Caco-2 (cell line): Measurements from ENCODE around the gene INTS7. TPM values are rescaled to one million over a fixed set of nuclear protein-coding genes. Genes with fewer than 3 reads are reported as not detected.

Experiments
- BruUV-seq: library from RNA; stranded (reverse); fragments of 400-500 nt; replicated peaks from 2 replicates; lab custom pipeline; 2021; lab: Mats Ljungman, UMichigan
- CTCF ChIA-PET: fragments of 300-600 bp; sonication (Branson Sonifier 250); formaldehyde crosslinking; loops from one replicate; lab custom pipeline; 2022; ENCODE audit warnings: antibody characterized with exemption; lab: Charles Lee
- POLR2A ChIA-PET: fragments of 300-600 bp; sonication (Branson Sonifier 250); formaldehyde crosslinking; loops from one replicate; lab custom pipeline; 2022; ENCODE audit warnings: antibody characterized with exemption; lab: Charles Lee
- DNase-seq, 2 experiments: peaks; one replicate each; pipeline versions ENCODE4 v3.0.0 to v3.0.0-alpha.2; 2020 to 2022
- H3K27me3 ChIP-seq: replicated peaks from 2 replicates; pipeline ENCODE4 v1.6.0; 2011; ENCODE audit warnings: low read length; ENCODE audit not compliant: control insufficient read depth, insufficient read depth
- H3K36me3 ChIP-seq: 2 replicates; pipeline ENCODE4 v1.5.1; 2011; ENCODE audit warnings: low read length; ENCODE audit not compliant: control insufficient read depth, insufficient read depth
- H3K4me1 ChIP-seq: fragments of 250-450 bp; sonication (Bioruptor Pico); 2 replicates; pipeline ENCODE4 v1.5.1; 2020; ENCODE audit warnings: mild to moderate bottlenecking
- H3K4me3 ChIP-seq: 2 replicates; pipeline ENCODE4 v1.5.1; 2011; ENCODE audit warnings: low read depth, mild to moderate bottlenecking, control low read depth, low read length
- H3K9me3 ChIP-seq: fragments of 250-450 bp; sonication (Bioruptor Pico); 2 replicates; pipeline ENCODE4 v1.5.1; 2020; ENCODE audit warnings: mild to moderate bottlenecking, moderate library complexity
- H3K27ac Mint-ChIP-seq: one replicate; pipeline ENCODE4 v1.8.0; 2022; ENCODE audit warnings: mixed read lengths; ENCODE audit not compliant: unreplicated experiment
- H3K27me3 Mint-ChIP-seq: one replicate; pipeline ENCODE4 v1.8.0; 2022; ENCODE audit warnings: mixed read lengths; ENCODE audit not compliant: insufficient read depth, unreplicated experiment
- H3K36me3 Mint-ChIP-seq: one replicate; pipeline ENCODE4 v1.8.0; 2022; ENCODE audit warnings: mild to moderate bottlenecking, mixed read lengths; ENCODE audit not compliant: insufficient read depth, unreplicated experiment
- H3K4me1 Mint-ChIP-seq: one replicate; pipeline ENCODE4 v1.8.0; 2022; ENCODE audit warnings: low read depth, mixed read lengths; ENCODE audit not compliant: unreplicated experiment
- H3K4me3 Mint-ChIP-seq: one replicate; pipeline ENCODE4 v1.8.0; 2022; ENCODE audit warnings: mild to moderate bottlenecking, moderate library complexity, mixed read lengths; ENCODE audit not compliant: unreplicated experiment
- H3K9me3 Mint-ChIP-seq: one replicate; pipeline ENCODE4 v1.8.0; 2022; ENCODE audit warnings: mixed read lengths; ENCODE audit not compliant: unreplicated experiment
- intact Hi-C: fragments of 100-400 bp; cut with micrococcal nuclease; formaldehyde crosslinking; loops from one replicate; pipeline ENCODE4 v1.10.0; 2022; ENCODE audit not compliant: unreplicated experiment
- total RNA-seq: library from RNA; stranded (reverse); gene quantifications from 2 replicates; pipeline ENCODE4 v1.2.3, GENCODE V29; 2022
- TF ChIP-seq, protein P1 (sequence below), 2 experiments: fragments of 200-600 bp in 1 of 2; IDR thresholded peaks; 1 replicate in 1 of 2; 2 replicates in 1 of 2; pipeline versions ENCODE4 v1.5.1 to v1.8.0; 2011 to 2022; ENCODE audit warnings: antibody characterized with exemption in 1 of 2, control low read depth in 1 of 2, inconsistent platforms in 1 of 2, low read depth in 1 of 2, low read length in 1 of 2, mild to moderate bottlenecking in 1 of 2, moderate library complexity in 1 of 2; ENCODE audit not compliant: insufficient read depth in 1 of 2, severe bottlenecking in 1 of 2, unreplicated experiment in 1 of 2

Gene INTS7
- total RNA-seq, 1 experiment from 2014 or later, result 31.9 TPM

DNA sequence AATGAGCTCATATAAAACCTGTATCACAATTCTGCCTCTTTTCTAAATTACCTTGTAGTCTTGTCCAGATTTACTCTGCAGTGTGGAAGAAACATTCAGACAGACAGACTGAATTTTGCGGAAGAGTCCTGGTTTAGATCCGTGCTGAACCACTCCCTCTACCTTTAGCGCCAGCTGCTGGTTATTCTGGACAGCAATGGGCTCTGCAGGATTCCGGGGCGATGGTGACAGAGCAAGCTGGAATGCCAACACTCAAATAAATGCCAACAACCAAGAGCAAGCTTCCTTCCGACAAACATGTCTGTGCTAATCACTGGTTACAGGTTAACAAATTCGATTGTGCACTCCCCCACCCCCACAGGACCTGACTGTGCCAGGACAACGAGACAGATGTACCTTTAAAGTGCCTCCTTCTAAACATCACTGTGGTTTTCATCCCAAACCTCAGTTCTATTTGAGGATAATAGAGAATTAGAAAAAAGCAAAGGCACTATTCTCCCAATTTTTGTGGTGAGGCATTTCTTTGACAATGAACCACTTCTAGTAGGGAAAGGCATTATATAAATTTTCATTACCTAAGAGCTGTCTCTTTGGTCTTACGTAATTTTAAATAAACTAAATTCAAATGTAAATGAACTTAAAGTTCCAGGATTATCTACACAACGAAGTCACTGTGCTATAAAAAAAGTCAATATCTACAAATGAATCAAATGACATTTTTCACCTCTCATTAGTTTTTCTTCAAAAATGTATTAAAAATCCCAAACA is 90.4 kb downstream of the INTS7 start:
- Mint-ChIP-seq H3K27me3 (no peaks in the 10 kb centered on the region), H3K36me3 (peaks cover 10% of the 10 kb centered on the region), H3K4me3 (no peak overlapping the region), H3K9me3 (no peaks in the 10 kb centered on the region), H3K27ac (no peak overlapping the region), H3K4me1 (no peaks in the 10 kb centered on the region)
- H3K36me3 ChIP-seq, result no peaks in the 10 kb centered on the region
- H3K27me3 ChIP-seq, result no peaks in the 10 kb centered on the region
- peak; percentile 53 to 64 for DNase-seq
- intact Hi-C loops, result loop anchor here (1.0 kb wide), 2 partner anchors 17 to 265 kb away; no protein-coding TSS in a partner anchor
- no peak overlapping the region for H3K4me3 ChIP-seq
- H3K4me1 ChIP-seq, result no peaks in the 10 kb centered on the region
- BruUV-seq, result no TSS peak
- CTCF ChIA-PET, result interaction anchor here (1.0 to 1.6 kb wide), 4 partner anchors 90 to 266 kb away, joined by 3 to 12 read pairs (median 4); partner anchors contain the start of genes DTL and INTS7
- TF ChIP-seq, protein P1, sequence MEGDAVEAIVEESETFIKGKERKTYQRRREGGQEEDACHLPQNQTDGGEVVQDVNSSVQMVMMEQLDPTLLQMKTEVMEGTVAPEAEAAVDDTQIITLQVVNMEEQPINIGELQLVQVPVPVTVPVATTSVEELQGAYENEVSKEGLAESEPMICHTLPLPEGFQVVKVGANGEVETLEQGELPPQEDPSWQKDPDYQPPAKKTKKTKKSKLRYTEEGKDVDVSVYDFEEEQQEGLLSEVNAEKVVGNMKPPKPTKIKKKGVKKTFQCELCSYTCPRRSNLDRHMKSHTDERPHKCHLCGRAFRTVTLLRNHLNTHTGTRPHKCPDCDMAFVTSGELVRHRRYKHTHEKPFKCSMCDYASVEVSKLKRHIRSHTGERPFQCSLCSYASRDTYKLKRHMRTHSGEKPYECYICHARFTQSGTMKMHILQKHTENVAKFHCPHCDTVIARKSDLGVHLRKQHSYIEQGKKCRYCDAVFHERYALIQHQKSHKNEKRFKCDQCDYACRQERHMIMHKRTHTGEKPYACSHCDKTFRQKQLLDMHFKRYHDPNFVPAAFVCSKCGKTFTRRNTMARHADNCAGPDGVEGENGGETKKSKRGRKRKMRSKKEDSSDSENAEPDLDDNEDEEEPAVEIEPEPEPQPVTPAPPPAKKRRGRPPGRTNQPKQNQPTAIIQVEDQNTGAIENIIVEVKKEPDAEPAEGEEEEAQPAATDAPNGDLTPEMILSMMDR (IDR thresholded peaks at IDR 0.05; ENCODE audit: insufficient read depth in 1 of 2, low read depth in 1 of 2, low read length in 1 of 2, severe bottlenecking in 1 of 2, unreplicated experiment in 1 of 2), result peak; percentile 37 to 85
- POLR2A ChIA-PET, result interaction anchor here (1.0 kb wide), 1 partner anchor 91 kb away, joined by 4 read pairs; the partner anchor contains the start of gene DTL
- H3K9me3 ChIP-seq, result no peaks in the 10 kb centered on the region

DNA sequence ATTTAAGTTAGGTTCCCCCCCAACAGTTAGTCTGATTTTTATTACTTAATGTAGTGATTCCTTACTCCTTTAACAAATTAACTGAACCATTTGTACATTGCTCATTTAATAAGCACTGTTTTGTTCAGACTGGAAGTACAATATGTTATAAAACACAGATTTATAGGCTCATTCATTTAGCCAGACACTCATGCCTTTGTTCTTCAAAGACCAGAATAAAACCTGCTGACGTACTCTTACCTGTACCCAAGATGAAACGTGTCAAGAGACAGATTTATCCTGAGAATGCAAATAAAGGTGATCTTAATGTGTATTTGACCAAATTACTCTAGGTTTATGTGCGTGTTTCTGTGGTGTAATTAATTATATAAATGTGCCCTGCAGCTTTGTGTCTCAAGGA is 92.8 kb downstream of the INTS7 start:
- no peak overlapping the region for H3K4me3 Mint-ChIP-seq
- Histone ChIP-seq H3K4me1 (no peaks in the 10 kb centered on the region), H3K36me3 (no peaks in the 10 kb centered on the region), H3K9me3 (no peaks in the 10 kb centered on the region), H3K27me3 (no peaks in the 10 kb centered on the region), H3K4me3 (no peak overlapping the region)
- ChIA-PET POLR2A (no interaction called here), CTCF (no interaction called here)
- TF ChIP-seq, protein P1 (IDR thresholded peaks at IDR 0.05; ENCODE audit: insufficient read depth in 1 of 2, low read depth in 1 of 2, low read length in 1 of 2, severe bottlenecking in 1 of 2, unreplicated experiment in 1 of 2), result no peak
- no peaks in the 10 kb centered on the region for H3K9me3 Mint-ChIP-seq
- no peak overlapping the region for H3K27ac Mint-ChIP-seq
- DNase-seq, result no peak
- no TSS peak for BruUV-seq
- H3K4me1 Mint-ChIP-seq, result no peaks in the 10 kb centered on the region
- no peaks in the 10 kb centered on the region for H3K27me3 Mint-ChIP-seq
- peaks cover 12% of the 10 kb centered on the region for H3K36me3 Mint-ChIP-seq
- intact Hi-C loops, result no loop called here

DNA sequence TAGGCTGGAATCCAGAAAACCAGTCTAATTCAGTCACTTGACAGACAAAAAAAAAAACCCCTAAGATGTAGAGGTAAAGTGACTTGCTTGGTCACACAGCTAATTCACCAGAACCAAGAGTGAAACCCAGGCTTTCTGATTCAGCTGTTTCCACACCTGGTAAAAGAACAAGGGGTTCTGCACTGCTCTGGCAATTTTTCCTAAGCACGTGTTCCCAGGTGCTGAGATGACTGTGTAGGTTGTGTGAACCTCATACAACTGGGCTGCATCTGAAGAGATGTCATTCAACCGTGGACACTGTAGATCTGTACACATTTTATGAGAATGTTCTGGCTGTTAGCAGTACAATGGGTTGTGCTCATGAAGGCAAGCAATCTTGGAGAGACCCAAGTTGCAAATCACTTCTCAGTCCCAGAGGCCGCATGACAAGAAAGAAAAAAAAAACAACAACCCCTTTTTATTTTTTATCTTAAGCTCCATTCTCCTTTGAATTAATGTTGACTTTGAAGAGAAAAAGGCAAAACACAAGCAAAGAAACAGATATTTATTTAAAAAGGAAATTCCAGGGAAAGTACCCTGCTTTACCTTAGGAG is 95.4 kb downstream of the INTS7 start:
- TF ChIP-seq, protein P1 (IDR thresholded peaks at IDR 0.05; ENCODE audit: insufficient read depth in 1 of 2, low read depth in 1 of 2, low read length in 1 of 2, severe bottlenecking in 1 of 2, unreplicated experiment in 1 of 2), result no peak
- POLR2A ChIA-PET, result no interaction called here
- no peak for DNase-seq
- CTCF ChIA-PET, result no interaction called here
- no peaks in the 10 kb centered on the region for H3K9me3 ChIP-seq
- no peak overlapping the region for H3K27ac Mint-ChIP-seq
- no peaks in the 10 kb centered on the region for H3K4me1 Mint-ChIP-seq
- no peak overlapping the region for H3K4me3 Mint-ChIP-seq
- H3K27me3 ChIP-seq, result no peaks in the 10 kb centered on the region
- BruUV-seq, result no TSS peak
- intact Hi-C loops, result no loop called here
- peaks cover 11% of the 10 kb centered on the region for H3K36me3 Mint-ChIP-seq
- no peaks in the 10 kb centered on the region for H3K27me3 Mint-ChIP-seq
- H3K4me3 ChIP-seq, result no peak overlapping the region
- H3K9me3 Mint-ChIP-seq, result no peaks in the 10 kb centered on the region
- H3K4me1 ChIP-seq, result no peaks in the 10 kb centered on the region
- no peaks in the 10 kb centered on the region for H3K36me3 ChIP-seq
